SHP77 treated with DMSO at 0.1 percent for 48 hours (cell line): ENCODE data around the gene METTL25.
A peak's percentile ranks its signal among the peaks of the same experiment; 100 is the strongest.
"Not testable (repeated sequence)": the region's sequence is repeated elsewhere in the genome, so short reads cannot be mapped to it uniquely, and the experiment has no call there.

Experiments
- DNase-seq: peaks from one replicate; lab custom pipeline; 2025; lab: John Stamatoyannopoulos, UW

METTL25 gene, protein sequence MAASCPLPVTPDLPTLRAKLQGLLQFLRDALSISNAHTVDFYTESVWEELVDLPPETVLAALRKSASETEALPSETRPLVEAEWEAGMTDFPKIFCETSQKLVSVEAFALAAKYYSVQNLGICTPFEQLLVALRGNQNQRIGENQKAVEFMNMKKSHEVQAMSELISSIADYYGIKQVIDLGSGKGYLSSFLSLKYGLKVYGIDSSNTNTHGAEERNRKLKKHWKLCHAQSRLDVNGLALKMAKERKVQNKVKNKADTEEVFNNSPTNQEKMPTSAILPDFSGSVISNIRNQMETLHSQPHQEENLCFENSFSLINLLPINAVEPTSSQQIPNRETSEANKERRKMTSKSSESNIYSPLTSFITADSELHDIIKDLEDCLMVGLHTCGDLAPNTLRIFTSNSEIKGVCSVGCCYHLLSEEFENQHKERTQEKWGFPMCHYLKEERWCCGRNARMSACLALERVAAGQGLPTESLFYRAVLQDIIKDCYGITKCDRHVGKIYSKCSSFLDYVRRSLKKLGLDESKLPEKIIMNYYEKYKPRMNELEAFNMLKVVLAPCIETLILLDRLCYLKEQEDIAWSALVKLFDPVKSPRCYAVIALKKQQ

GRCh38 chr12:82358200-82359114, at the start of gene METTL25, which contains the start of gene CCDC59:
Gene METTL25 (plus strand): TSS chr12:82358529. CDS start chr12:82358566, 37 bp downstream.
Gene CCDC59 (minus strand): TSS chr12:82358387. CDS start chr12:82358376, 11 bp downstream.
- peak; percentile 93 for DNase-seq

- peak; percentile 70 for DNase-seq
These were observed 43.9 kb upstream of the METTL25 start for GRCh38 chr12:82314406-82314892.

- DNase-seq: no peak
These were observed 39.1 kb upstream of the METTL25 start for GRCh38 chr12:82319276-82319675.

GRCh38 chr12:82325540-82326336, 32.6 kb upstream of the METTL25 start:
- DNase-seq: peak; percentile 15

DNA sequence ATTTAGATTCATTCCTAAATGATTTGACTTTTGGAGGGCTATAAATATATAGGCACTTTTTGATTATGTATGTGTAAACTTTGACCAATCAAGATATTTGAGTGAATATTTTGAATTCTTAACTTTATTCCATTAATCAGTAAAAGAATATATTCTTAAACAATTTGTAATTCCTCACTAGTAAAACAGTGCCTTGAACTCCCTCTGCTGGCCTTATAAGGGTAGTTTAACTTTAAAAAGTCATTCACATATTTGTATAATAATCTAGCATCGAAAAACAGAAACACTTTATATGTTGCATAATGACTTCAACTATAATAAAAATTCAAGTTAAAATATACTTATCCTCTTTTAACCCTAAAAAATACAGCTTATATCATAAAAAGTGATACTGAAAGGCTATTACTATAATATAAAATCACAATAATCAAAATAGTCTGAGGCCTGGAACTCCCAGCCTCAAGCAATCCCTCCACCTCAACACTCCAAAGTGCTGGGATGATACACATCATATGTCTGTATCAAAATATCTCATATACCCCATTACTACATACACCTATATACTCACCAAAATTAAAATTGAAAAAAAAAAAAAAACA, 31.3 kb upstream of the METTL25 start:
- peak; percentile 20 for DNase-seq

GRCh38 chr12:82327861-82328260, 30.5 kb upstream of the METTL25 start:
- DNase-seq: no peak

GRCh38 chr12:82329508-82329907, 28.8 kb upstream of the METTL25 start:
- peak; percentile 4 for DNase-seq

- no peak for DNase-seq
These were observed 8.2 kb upstream of the METTL25 start for GRCh38 chr12:82350161-82350560.

DNA sequence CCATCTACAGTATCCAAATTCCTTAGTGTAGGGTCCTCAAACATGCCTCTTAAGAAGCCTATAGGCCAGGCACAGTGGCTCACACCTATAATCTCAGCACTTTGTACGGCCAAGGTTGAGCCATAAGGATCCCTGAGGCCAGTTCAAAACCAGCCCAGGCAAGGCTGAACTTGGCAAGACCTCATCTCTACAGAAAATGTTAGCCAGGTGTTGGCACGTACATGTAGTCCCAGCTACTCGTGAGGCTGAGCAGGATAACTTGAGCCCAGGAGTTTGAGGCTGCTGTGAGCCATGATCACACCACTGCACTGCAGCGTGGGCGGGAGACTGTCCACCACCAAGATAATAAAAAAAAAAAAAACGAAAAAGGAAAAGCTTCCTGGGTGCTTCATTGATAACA, 6.9 kb upstream of the METTL25 start:
- no peak for DNase-seq

- no peak for DNase-seq
These were observed 989 bp upstream of the METTL25 start for GRCh38 chr12:82357340-82357739.

DNA sequence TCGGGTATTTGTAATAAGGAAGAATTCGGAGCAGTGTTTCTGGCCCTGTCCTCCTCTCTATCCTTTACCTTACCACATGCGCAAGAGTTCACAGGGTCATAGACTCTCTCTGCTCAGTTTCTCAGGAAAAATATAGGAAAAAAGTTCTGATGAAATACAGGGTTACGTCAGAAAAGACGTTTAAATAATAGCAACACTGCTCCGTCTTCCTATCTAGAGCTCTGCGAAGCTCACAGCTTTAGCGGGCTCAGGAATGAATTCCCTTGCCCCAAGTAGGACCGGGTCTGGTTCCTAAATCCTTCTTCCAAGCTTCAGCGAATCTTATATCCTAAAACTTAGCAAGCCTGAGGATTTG, 507 bp upstream of the METTL25 start:
- DNase-seq: no peak

DNA sequence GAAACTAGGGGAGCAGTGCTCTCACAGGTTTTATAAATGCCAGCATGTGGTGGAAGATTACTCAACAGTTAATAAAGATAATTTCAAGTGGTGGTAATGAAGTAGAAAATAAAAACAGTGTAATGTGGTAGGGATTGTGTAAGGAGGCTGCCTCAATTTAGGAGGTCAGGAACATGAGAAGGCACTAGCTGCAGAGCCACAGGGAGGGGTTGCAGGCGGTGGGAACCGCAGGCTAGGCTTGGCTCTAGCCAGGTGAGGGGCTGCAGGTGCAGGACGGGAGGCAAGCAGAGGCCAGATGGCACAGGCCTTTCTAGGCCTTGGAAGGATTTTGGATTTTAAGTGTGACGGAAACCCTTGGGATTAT, 768 bp downstream of the METTL25 start:
- DNase-seq: peak; percentile 33

DNA sequence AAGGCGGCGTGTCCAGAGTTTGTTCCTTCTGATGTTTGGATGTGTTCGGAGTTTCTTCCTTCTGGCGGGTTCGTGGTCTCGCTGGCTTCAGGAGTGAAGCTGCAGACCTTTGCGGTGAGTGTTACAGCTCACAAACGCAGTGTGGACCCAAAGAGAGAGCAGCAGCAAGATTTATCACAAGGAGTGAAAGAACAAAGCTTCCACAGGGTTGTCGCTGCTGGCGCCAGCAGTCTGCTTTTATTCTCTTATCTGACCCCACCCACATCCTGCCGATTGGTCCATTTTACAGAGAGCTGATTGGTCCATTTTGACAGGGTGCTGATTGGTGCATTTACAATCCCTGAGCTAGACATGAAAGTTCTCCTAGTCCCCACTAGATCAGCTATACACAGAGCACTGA, 2.5 kb downstream of the METTL25 start:
- DNase-seq: not testable (repeated sequence)

DNA sequence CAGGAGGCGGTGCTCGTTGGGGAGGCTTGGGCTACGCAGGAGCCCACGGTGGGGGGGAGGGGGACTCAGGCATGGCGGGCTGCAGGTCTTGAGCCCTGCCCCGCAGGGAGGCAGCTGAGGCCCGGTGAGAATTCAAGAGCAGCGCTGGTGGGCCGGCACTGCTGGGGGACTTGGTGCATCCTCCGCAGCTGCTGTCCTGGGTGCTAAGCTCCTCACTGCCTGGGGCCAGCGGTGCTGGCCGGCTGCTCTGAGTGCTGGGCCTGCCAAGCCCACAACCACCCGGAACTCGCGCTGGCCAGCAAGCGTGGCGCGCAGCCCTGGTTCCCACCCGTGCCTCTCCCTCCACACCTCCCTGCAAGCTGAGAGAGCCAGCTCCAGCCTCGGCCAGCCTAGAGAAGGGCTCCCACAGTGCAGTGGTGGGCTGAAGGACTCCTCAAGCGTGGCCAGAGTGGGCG, 3.2 kb downstream of the METTL25 start:
- no peak for DNase-seq

DNA sequence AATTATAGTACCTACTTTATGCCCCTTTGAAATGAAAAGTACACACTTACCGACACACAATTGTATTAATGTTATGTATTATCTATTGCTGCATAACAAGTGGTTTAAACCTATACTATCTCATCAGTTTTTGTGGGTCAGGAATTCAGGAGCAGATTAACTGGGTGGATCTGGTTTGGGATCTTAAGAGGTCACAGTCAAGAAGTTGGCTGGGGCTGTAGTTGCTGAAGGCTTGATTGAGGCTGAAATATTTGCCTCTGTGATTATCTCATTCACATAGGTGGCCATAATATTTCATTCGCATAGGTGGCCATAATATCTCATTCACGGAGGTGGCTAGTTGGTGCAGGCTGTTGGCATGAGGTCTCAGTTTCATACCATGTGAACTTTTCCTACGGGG, 5.7 kb downstream of the METTL25 start:
- DNase-seq: no peak

DNA sequence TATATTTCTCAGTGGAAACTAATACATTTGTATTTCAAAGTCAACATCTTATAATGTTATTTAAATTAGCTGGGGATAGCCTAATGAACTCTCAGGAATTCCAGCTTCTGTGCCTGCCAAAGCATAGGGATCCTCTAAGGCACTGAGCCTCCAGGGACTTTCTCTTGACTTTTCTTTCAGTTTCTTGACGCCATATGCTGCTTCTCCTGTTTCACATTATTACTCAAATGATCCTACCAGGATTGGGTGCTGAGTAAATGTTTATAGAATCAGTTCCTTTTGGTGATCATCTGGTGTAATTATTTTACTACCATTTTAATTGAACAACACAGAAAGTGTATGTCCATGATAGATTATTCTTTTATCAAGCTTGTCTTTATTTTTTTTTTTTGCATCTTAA, 7.9 kb downstream of the METTL25 start:
- no peak for DNase-seq

DNA sequence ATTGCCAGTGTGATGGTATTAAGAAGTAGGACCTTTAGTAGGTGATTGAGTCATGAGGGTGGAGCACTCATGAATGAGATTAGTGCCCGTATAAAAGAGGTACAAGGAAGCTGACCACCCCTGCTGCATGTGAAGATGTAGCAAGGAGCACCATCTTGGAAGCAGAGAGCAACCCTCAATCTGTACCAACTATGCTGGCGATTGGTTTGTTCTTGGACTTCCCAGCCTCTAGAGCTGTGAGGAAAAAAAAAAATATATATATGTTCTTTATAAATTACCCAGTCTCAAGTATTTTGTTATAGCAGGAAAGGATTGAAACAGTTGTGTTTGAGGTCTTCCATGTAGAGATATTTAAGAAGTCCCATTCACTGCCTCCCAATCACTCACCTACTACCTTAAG, 16.9 kb downstream of the METTL25 start:
- no peak for DNase-seq

DNA sequence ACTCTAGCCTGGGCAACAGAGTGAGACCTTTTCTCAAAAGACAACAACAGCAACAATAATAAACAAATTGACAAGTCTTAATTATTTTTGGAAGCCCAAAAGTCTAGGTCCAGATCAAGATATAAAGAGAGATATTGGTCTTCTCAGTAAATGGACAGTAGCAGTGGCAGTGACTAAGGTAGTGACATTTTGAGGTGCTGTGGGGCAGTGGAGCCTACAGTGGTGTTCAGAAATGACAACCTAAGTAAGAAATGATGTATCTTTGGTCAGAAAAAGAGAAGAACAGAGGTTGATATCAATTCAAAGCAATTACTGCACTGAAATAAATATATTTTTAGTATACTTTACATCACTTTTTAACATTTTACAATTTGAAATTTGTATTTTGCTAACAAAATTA, 20.7 kb downstream of the METTL25 start:
- no peak for DNase-seq

DNA sequence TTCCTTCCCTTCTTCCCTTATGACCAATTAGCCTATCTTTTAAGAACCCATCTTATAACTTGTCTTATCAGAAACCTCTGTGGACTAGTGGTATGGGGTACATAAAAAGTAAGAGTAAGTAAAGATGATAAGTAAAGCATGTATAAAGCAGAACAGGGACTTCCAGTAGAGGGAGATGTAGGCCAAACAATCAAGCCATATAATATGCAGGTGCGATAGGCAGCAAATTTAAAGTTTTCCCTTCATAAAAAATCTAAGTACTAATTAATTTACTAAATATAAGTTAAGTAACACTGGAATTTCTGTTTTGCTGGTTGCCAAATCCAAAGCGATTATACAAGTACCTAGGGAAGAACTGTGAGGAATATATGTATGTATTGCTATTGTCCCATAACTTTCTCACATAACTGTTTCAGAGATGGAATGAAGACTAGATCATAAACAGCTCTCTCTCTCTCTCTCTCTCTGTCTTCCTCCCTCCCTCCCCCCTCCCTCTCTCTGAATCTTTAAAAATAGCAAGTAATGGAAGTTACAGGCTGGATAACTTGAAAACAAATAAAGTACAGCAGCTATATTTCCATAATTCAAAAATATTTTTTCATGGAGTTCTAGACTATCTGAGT, 25.7 kb downstream of the METTL25 start:
- peak; percentile 13 for DNase-seq

GRCh38 chr12:82398879-82399278, 40.5 kb downstream of the METTL25 start:
- DNase-seq: no peak

DNA sequence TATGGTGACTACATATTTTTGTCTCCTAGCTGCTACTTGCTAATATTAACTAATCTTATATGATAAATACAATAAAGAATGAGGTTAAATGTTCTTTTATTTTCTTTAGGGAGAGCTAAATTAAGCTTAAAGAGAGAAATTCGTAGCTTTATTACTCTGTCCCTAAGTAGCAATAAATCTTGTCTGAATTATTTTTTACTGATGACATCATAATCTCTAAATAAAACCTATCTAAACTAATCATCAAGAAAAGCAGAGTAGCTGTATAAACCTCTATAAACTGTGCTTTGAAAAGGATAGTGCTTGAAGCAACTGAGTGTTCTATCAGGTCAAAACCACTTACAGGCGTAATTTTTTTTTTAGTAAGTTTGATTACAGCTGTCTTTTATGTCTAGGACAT, 42.5 kb downstream of the METTL25 start:
- no peak for DNase-seq
